A673 (cell line): ENCODE measurements around the gene NRXN3. TPM values are rescaled to one million over a fixed set of nuclear protein-coding genes. Genes with fewer than 3 reads are reported as not detected.

Experiments
- BruUV-seq: library from RNA; stranded (reverse); fragments of 400-500 nt; replicated peaks from 2 replicates; lab custom pipeline; 2021; lab: Mats Ljungman, UMichigan
- CTCF ChIA-PET: fragments of 300-600 bp; sonication (Branson Sonifier 250); formaldehyde crosslinking; loops from one replicate; lab custom pipeline; 2022; ENCODE audit warnings: antibody characterized with exemption; lab: Charles Lee
- POLR2A ChIA-PET: fragments of 300-600 bp; sonication (Branson Sonifier 250); formaldehyde crosslinking; loops from one replicate; lab custom pipeline; 2022; ENCODE audit warnings: antibody characterized with exemption; ENCODE audit not compliant: low non-redundant PET; lab: Charles Lee
- DNase-seq: peaks from one replicate; pipeline ENCODE4 v3.0.0-alpha.2; 2015; ENCODE audit warnings: low spot score
- H3K27ac ChIP-seq: fragments of 200-600 bp; sonication (generic); 2 replicates; pipeline ENCODE4 v1.5.1; 2016; ENCODE audit warnings: mixed run types, low read depth, mild to moderate bottlenecking, mixed read lengths, antibody characterized with exemption, low read length; ENCODE audit not compliant: poor library complexity, severe bottlenecking
- H3K27me3 ChIP-seq: fragments of 200-600 bp; sonication (generic); replicated peaks from 2 replicates; pipeline ENCODE4 v1.6.1; 2017; ENCODE audit warnings: mixed run types, low read depth, mild to moderate bottlenecking, mixed read lengths, antibody characterized with exemption, low read length; ENCODE audit not compliant: insufficient read depth, poor library complexity
- H3K36me3 ChIP-seq: fragments of 200-600 bp; sonication (generic); 2 replicates; pipeline ENCODE4 v1.6.1; 2016; ENCODE audit warnings: mixed run types, mild to moderate bottlenecking, mixed read lengths, antibody characterized with exemption, low read length; ENCODE audit not compliant: insufficient read depth, poor library complexity, severe bottlenecking
- H3K4me1 ChIP-seq: fragments of 200-600 bp; sonication (generic); 2 replicates; pipeline ENCODE4 v1.6.1; 2017; ENCODE audit warnings: mixed run types, mild to moderate bottlenecking, mixed read lengths, antibody characterized with exemption, low read length; ENCODE audit not compliant: insufficient read depth, poor library complexity, severe bottlenecking
- H3K4me3 ChIP-seq: fragments of 200-600 bp; sonication (generic); 2 replicates; pipeline ENCODE4 v1.5.1; 2016; ENCODE audit warnings: low read depth, mixed run types, mild to moderate bottlenecking, mixed read lengths, low read length; ENCODE audit not compliant: poor library complexity, severe bottlenecking
- H3K9me3 ChIP-seq: fragments of 200-600 bp; sonication (generic); 2 replicates; pipeline ENCODE4 v1.6.1; 2016; ENCODE audit warnings: mixed run types, low read depth, mild to moderate bottlenecking, mixed read lengths, antibody characterized with exemption, low read length; ENCODE audit not compliant: poor library complexity, severe bottlenecking
- CTCF ChIP-seq: fragments of 300-800, 200-600 bp; sonication (generic); conservative IDR thresholded peaks from 2 replicates; pipeline ENCODE4 v1.5.1; 2017; ENCODE audit warnings: low read depth, mild to moderate bottlenecking, antibody characterized with exemption, low read length, moderate library complexity, mixed read lengths
- EZH2 ChIP-seq: fragments of 200-600 bp; sonication (generic); IDR thresholded peaks from 2 replicates; pipeline ENCODE4 v1.6.1; 2017; ENCODE audit warnings: borderline replicate concordance, low read depth, mild to moderate bottlenecking, mixed read lengths, antibody characterized with exemption, low read length; ENCODE audit not compliant: poor library complexity, severe bottlenecking
- intact Hi-C: fragments of 100-400 bp; cut with micrococcal nuclease; formaldehyde crosslinking; loops from one replicate; pipeline ENCODE4 v1.10.0; 2022; ENCODE audit not compliant: unreplicated experiment
- total RNA-seq: library from RNA; stranded (reverse); gene quantifications from 2 replicates; pipeline ENCODE4 v1.2.3, GENCODE V29; 2021

NRXN3 gene
- total RNA-seq, 1 experiment from 2014 or later, result 0.21 TPM

GRCh38 chr14:79064214-79064613 is 894.0 kb downstream of the NRXN3 start:
- intact Hi-C loops, result no loop called here
- no peaks in the 10 kb centered on the region for H3K27me3 ChIP-seq
- CTCF ChIA-PET, result no interaction called here
- no peak for DNase-seq
- no peaks in the 10 kb centered on the region for H3K4me1 ChIP-seq
- POLR2A ChIA-PET, result no interaction called here
- no TSS peak for BruUV-seq
- no peak overlapping the region for H3K4me3 ChIP-seq
- H3K36me3 ChIP-seq, result no peaks in the 10 kb centered on the region
- no peak for TF ChIP-seq EZH2
- H3K27ac ChIP-seq, result no peak overlapping the region
- H3K9me3 ChIP-seq, result no peaks in the 10 kb centered on the region

- POLR2A ChIA-PET, result no interaction called here
- DNase-seq, result no peak
- no peak overlapping the region for H3K27ac ChIP-seq
- no peaks in the 10 kb centered on the region for H3K4me1 ChIP-seq
- no peaks in the 10 kb centered on the region for H3K9me3 ChIP-seq
- no peaks in the 10 kb centered on the region for H3K27me3 ChIP-seq
- intact Hi-C loops, result no loop called here
- CTCF ChIA-PET, result no interaction called here
- H3K4me3 ChIP-seq, result no peak overlapping the region
- no peaks in the 10 kb centered on the region for H3K36me3 ChIP-seq
- TF ChIP-seq CTCF, result no peak
- no peak for TF ChIP-seq EZH2
- no TSS peak for BruUV-seq
Observed at GRCh38 chr14:79074510-79074909, 904.3 kb downstream of the NRXN3 start.

DNA sequence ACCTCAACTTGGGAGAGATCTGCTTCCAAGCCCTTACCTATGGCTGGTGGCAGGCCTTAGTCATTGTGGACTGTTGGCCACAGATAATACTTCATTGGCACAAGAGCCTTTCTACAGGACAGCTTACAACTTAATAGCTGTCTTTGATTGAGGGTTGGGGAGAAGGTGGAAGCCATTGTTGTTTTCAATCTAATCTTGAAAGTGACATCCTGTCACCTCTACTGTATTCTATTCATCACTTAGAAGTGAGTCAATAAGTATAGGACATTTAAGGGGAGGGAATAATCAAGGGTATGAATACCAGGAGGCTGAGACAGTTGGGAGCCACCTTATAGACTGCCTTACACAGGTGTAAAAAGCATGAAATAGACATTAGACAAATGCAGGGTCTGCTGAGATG is 906.3 kb downstream of the NRXN3 start:
- no peaks in the 10 kb centered on the region for H3K9me3 ChIP-seq
- H3K36me3 ChIP-seq, result no peaks in the 10 kb centered on the region
- CTCF ChIA-PET, result no interaction called here
- no peak overlapping the region for H3K4me3 ChIP-seq
- TF ChIP-seq EZH2, result no peak
- TF ChIP-seq CTCF, result no peak
- POLR2A ChIA-PET, result no interaction called here
- DNase-seq, result no peak
- H3K27ac ChIP-seq, result no peak overlapping the region
- no TSS peak for BruUV-seq
- no peaks in the 10 kb centered on the region for H3K4me1 ChIP-seq
- intact Hi-C loops, result no loop called here
- H3K27me3 ChIP-seq, result no peaks in the 10 kb centered on the region

DNA sequence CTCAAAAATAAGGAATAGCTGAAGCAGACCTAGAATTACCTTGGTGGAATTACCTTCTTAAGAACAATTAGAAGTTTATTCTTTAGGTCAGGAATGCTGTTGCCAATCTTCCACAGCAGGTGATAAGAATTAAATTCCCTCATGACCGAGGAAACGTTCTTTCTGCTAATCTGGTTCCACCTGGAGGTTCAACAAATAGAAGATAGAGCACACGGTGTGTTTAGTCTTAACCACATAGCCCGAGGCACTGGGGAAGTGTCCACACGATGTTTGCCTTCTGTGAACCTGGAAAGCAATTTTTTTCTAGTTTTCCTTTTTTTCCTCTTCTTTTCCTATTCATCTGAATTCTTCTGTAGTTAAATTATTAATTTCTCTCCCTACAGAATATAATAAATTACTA is 906.9 kb downstream of the NRXN3 start:
- Histone ChIP-seq H3K27ac (no peak overlapping the region), H3K27me3 (no peaks in the 10 kb centered on the region), H3K4me1 (no peaks in the 10 kb centered on the region), H3K36me3 (no peaks in the 10 kb centered on the region), H3K9me3 (no peaks in the 10 kb centered on the region), H3K4me3 (no peak overlapping the region)
- no peak for DNase-seq
- ChIA-PET POLR2A (no interaction called here), CTCF (no interaction called here)
- TF ChIP-seq EZH2 (no peak), CTCF (no peak)
- no TSS peak for BruUV-seq
- intact Hi-C loops, result no loop called here
